DOHH2 (cell line): Measurements from ENCODE around the gene SCG3.

Experiments
- H3F3A ChIP-seq: fragments of 200-600 bp; sonication (generic), shearing (Covaris generic); 2 replicates; pipeline ENCODE4 v1.6.0; 2016; ENCODE audit warnings: antibody characterized with exemption, mild to moderate bottlenecking; ENCODE audit not compliant: control insufficient read depth, insufficient read depth
- H3K27ac ChIP-seq: fragments of 200-600 bp; sonication (generic); 2 replicates; pipeline ENCODE4 v1.5.1; 2014; ENCODE audit warnings: low read depth, mild to moderate bottlenecking, low read length, moderate library complexity
- H3K27me3 ChIP-seq: fragments of 200-600 bp; sonication (generic); 2 replicates; pipeline ENCODE4 v1.6.1; 2014; ENCODE audit warnings: mild to moderate bottlenecking, low read length, mixed read lengths; ENCODE audit not compliant: control insufficient read depth
- H3K36me3 ChIP-seq: fragments of 200-600 bp; sonication (generic); 2 replicates; pipeline ENCODE4 v1.6.1; 2014; ENCODE audit warnings: mild to moderate bottlenecking, low read length, moderate library complexity, mixed read lengths; ENCODE audit not compliant: control insufficient read depth
- H3K4me1 ChIP-seq: fragments of 200-600 bp; sonication (generic); 2 replicates; pipeline ENCODE4 v1.6.1; 2014; ENCODE audit warnings: mild to moderate bottlenecking, low read length, mixed read lengths; ENCODE audit not compliant: control insufficient read depth
- H3K4me2 ChIP-seq: fragments of 200-600 bp; sonication (generic); 2 replicates; pipeline ENCODE4 v1.6.0; 2014; ENCODE audit warnings: mild to moderate bottlenecking, low read length, moderate library complexity
- H3K4me3 ChIP-seq: fragments of 200-600 bp; sonication (generic); 2 replicates; pipeline ENCODE4 v1.5.1; 2014; ENCODE audit warnings: mild to moderate bottlenecking, low read length, mixed read lengths
- H3K79me2 ChIP-seq: fragments of 200-600 bp; sonication (generic); 2 replicates; pipeline ENCODE4 v1.6.1; 2014; ENCODE audit warnings: mild to moderate bottlenecking, low read length, mixed read lengths; ENCODE audit not compliant: control insufficient read depth
- H3K9me2 ChIP-seq: fragments of 200-600 bp; sonication (generic); replicated peaks from 2 replicates; pipeline ENCODE4 v1.6.1; 2014; ENCODE audit warnings: mild to moderate bottlenecking, low read length, mixed read lengths; ENCODE audit not compliant: control insufficient read depth
- H3K9me3 ChIP-seq: fragments of 200-600 bp; sonication (generic); 2 replicates; pipeline ENCODE4 v1.6.1; 2014; ENCODE audit warnings: antibody characterized with exemption, low read length, mixed read lengths; ENCODE audit not compliant: control insufficient read depth, insufficient read depth
- H4K20me1 ChIP-seq: fragments of 200-600 bp; sonication (generic); 2 replicates; pipeline ENCODE4 v1.6.0; 2014; ENCODE audit warnings: low read depth, mild to moderate bottlenecking, antibody characterized with exemption, low read length, moderate library complexity; ENCODE audit not compliant: control insufficient read depth, insufficient read depth
- EZH2phosphoT487 ChIP-seq: fragments of 200-600 bp; sonication (generic); IDR thresholded peaks from 2 replicates; pipeline ENCODE4 v1.6.1; 2017; ENCODE audit warnings: borderline replicate concordance, mild to moderate bottlenecking, antibody characterized with exemption, low read length, moderate library complexity, mixed read lengths
- TF ChIP-seq, protein P1 (sequence below): fragments of 200-600 bp; sonication (generic); IDR thresholded peaks from one replicate; pipeline ENCODE4 v1.5.1; 2014; ENCODE audit warnings: antibody characterized with exemption, mild to moderate bottlenecking, low read depth, low read length; ENCODE audit not compliant: poor library complexity, severe bottlenecking

The SCG3 gene

DNA sequence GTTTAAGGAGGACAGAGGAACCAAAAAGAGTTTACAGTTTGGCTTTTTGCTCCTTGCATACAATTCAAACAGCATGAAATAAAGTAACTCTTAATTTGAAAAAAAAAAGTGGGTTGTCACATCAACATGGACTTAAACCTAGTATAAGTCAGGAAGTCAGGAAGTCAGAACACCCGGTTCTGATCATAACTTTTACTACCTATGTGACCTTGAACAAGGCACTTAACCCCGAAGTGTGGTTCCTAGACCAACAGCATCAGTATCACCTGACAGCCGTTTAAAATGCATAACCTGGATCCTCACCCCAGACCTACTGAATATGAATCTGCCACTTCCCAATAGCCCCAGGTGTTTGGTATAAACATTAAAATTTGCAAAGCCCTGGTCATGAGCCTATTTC is 37.4 kb downstream of the SCG3 start:
- Histone ChIP-seq H3K36me3 (no peaks in the 10 kb centered on the region), H3K27ac (no peak overlapping the region), H3K4me1 (no peaks in the 10 kb centered on the region), H3K4me3 (no peak overlapping the region), H3K9me2 (no peaks in the 10 kb centered on the region), H3K79me2 (no peaks in the 10 kb centered on the region), H4K20me1 (no peaks in the 10 kb centered on the region), H3K4me2 (no peak overlapping the region), H3K27me3 (no peaks in the 10 kb centered on the region), H3F3A (no peaks in the 10 kb centered on the region), H3K9me3 (no peaks in the 10 kb centered on the region)
- TF ChIP-seq, protein P1, sequence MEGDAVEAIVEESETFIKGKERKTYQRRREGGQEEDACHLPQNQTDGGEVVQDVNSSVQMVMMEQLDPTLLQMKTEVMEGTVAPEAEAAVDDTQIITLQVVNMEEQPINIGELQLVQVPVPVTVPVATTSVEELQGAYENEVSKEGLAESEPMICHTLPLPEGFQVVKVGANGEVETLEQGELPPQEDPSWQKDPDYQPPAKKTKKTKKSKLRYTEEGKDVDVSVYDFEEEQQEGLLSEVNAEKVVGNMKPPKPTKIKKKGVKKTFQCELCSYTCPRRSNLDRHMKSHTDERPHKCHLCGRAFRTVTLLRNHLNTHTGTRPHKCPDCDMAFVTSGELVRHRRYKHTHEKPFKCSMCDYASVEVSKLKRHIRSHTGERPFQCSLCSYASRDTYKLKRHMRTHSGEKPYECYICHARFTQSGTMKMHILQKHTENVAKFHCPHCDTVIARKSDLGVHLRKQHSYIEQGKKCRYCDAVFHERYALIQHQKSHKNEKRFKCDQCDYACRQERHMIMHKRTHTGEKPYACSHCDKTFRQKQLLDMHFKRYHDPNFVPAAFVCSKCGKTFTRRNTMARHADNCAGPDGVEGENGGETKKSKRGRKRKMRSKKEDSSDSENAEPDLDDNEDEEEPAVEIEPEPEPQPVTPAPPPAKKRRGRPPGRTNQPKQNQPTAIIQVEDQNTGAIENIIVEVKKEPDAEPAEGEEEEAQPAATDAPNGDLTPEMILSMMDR, result no peak
- no peak for TF ChIP-seq EZH2phosphoT487

DNA sequence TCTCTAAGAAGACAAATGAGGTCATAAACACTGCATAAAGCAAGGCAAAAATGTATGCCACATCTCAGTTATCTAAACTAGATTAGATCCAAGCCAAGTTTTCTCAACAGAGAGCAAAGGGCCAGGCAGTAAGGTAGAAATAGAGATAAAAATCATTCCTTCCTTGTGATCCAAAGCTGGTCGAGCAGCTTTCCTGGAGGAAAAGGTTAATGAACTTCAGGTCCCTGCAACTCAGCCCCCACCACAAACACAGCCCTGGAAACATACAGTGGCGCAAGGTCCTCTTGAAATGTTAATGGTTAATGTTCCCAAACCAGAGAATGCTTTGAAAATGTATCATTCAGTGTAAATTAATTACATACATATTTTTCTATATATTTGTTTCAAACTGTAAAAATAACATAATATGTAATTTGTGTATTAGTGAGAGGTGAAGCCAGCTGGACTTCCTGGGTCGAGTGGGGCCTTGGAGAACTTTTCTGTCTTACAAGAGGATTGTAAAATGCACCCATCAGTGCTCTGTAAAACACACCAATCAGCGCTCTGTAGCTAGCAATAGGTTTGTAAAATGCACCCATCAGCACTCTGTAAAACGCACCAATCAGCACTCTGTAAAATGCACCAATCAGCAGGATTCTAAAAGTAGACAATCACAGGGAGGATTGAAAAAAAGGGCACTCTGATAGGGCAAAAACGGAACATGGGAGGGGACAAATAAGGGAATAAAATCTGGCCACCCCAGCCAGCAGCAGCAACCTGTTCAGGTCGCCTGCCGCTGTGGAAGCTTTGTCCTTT is 39.1 kb downstream of the SCG3 start:
- Histone ChIP-seq H3K4me3 (no peak overlapping the region), H3K9me2 (no peaks in the 10 kb centered on the region), H4K20me1 (no peaks in the 10 kb centered on the region), H3K27ac (no peak overlapping the region), H3K79me2 (no peaks in the 10 kb centered on the region), H3K4me2 (no peak overlapping the region), H3K4me1 (no peaks in the 10 kb centered on the region), H3K9me3 (no peaks in the 10 kb centered on the region), H3K36me3 (no peaks in the 10 kb centered on the region), H3K27me3 (no peaks in the 10 kb centered on the region), H3F3A (no peaks in the 10 kb centered on the region)
- TF ChIP-seq, protein P1, result no peak
- no peak for TF ChIP-seq EZH2phosphoT487

DNA sequence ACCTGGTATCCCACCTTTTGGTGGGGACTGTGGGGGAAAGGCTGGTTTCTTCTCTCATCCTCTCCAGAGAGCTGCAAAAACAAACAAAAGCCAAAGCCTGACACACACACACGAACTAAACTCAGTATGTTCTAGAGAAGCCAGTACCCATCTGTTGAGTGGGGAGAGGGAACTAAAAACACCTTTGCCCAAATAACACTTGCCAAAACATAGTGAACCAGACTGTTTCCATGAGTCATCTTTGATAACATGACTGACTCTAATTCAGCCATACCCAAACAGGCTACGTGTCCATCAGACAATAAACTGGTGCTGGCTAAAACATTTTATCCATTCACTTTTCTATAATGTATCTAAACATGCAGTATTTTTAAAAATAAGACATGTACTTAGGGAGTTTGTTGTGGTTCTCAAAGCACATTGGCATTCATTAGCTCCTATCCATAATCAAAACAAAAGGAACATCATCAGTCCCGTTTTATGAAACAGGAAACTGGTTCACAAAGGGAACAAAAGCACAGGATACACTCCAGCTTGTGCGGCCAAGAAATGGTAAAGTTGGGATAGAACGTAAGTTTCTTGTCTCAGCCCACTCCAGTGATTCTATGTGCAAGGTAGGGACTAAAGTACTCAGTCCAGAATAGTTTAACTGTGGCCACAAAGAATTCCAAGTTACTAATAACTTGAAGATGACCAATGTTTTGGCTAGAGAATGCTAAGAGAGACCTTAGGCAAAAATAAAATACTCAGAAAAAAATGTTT is 40.1 kb downstream of the SCG3 start:
- H3F3A ChIP-seq, result no peaks in the 10 kb centered on the region
- no peaks in the 10 kb centered on the region for H3K36me3 ChIP-seq
- no peak overlapping the region for H3K4me2 ChIP-seq
- no peak overlapping the region for H3K27ac ChIP-seq
- no peaks in the 10 kb centered on the region for H3K9me3 ChIP-seq
- no peak overlapping the region for H3K4me3 ChIP-seq
- no peak for TF ChIP-seq EZH2phosphoT487
- TF ChIP-seq, protein P1, result no peak
- H3K79me2 ChIP-seq, result no peaks in the 10 kb centered on the region
- no peaks in the 10 kb centered on the region for H4K20me1 ChIP-seq
- H3K27me3 ChIP-seq, result no peaks in the 10 kb centered on the region
- H3K9me2 ChIP-seq, result no peaks in the 10 kb centered on the region
- no peaks in the 10 kb centered on the region for H3K4me1 ChIP-seq
